IMR-90 (cell line): ENCODE results near the gene MAN1A2. TPM values are rescaled to one million over a fixed set of nuclear protein-coding genes. Genes with fewer than 3 reads are reported as not detected.

ENCODE experiments used
- ATAC-seq: fragments of 200-7000 bp; cut with Tn5 transposase; 2 replicates; pipeline ENCODE4 v1.9.1; 2020; ENCODE audit warnings: low read depth, mild to moderate bottlenecking, moderate library complexity
- BruUV-seq: library from RNA; stranded (reverse); fragments of 400-500 nt; replicated peaks from 2 replicates; lab custom pipeline; 2021; lab: Mats Ljungman, UMichigan
- CTCF ChIA-PET: fragments of 300-600 bp; formaldehyde crosslinking; extraction: SDS; loops from one replicate; lab custom pipeline; 2021; ENCODE audit warnings: antibody characterized with exemption; lab: Yijun Ruan, JAX
- POLR2A ChIA-PET: fragments of 300-600 bp; sonication (Branson Sonifier 250); formaldehyde crosslinking; loops from one replicate; lab custom pipeline; 2022; ENCODE audit warnings: antibody characterized with exemption; ENCODE audit not compliant: unreplicated experiment; lab: Charles Lee
- DNase-seq: peaks from one replicate; pipeline ENCODE4 v3.0.0; 2013
- H2AFZ ChIP-seq: replicated peaks from 2 replicates; pipeline ENCODE3; 2013; ENCODE audit warnings: low read length, mild to moderate bottlenecking; ENCODE audit not compliant: poor library complexity
- H2AK5ac ChIP-seq: 2 replicates; pipeline ENCODE4 v1.6.1; 2013; ENCODE audit warnings: low read depth, low read length, inconsistent platforms
- H2AK9ac ChIP-seq: replicated peaks from 2 replicates; pipeline ENCODE3; 2013; ENCODE audit warnings: mild to moderate bottlenecking, low read depth, low read length, moderate library complexity; ENCODE audit not compliant: poor library complexity
- H2BK120ac ChIP-seq: 2 replicates; pipeline ENCODE4 v1.6.1; 2013; ENCODE audit warnings: low read depth, low read length, inconsistent platforms
- H2BK15ac ChIP-seq: 3 replicates; pipeline ENCODE4 v1.6.1; 2013; ENCODE audit warnings: low read depth, low read length, inconsistent platforms
- H2BK20ac ChIP-seq: 2 replicates; pipeline ENCODE4 v1.6.1; 2013; ENCODE audit warnings: low read depth, mild to moderate bottlenecking, inconsistent platforms, low read length, moderate library complexity
- H2BK5ac ChIP-seq: 2 replicates; pipeline ENCODE4 v1.6.1; 2013; ENCODE audit warnings: mild to moderate bottlenecking, low read depth, low read length, inconsistent platforms; ENCODE audit not compliant: poor library complexity, severe bottlenecking
- H3K14ac ChIP-seq: replicated peaks from 2 replicates; pipeline ENCODE4 v1.6.1; 2013; ENCODE audit warnings: low read depth, low read length, inconsistent platforms
- H3K18ac ChIP-seq: 2 replicates; pipeline ENCODE4 v1.6.1; 2013; ENCODE audit warnings: low read depth, low read length, control low read depth
- H3K23ac ChIP-seq: 2 replicates; pipeline ENCODE4 v1.6.1; 2013; ENCODE audit warnings: low read depth, low read length, inconsistent platforms
- H3K27ac ChIP-seq: 2 replicates; pipeline ENCODE4 v1.5.1; 2013; ENCODE audit warnings: mild to moderate bottlenecking, control low read depth, low read length; ENCODE audit not compliant: insufficient read depth
- H3K27me3 ChIP-seq: 2 replicates; pipeline ENCODE4 v1.6.1; 2013; ENCODE audit warnings: low read length; ENCODE audit not compliant: control insufficient read depth, insufficient read depth
- H3K36me3 ChIP-seq: 2 replicates; pipeline ENCODE4 v1.6.1; 2013; ENCODE audit warnings: low read length, mixed read lengths; ENCODE audit not compliant: control insufficient read depth, insufficient read depth
- H3K4ac ChIP-seq: 2 replicates; pipeline ENCODE4 v1.6.1; 2013; ENCODE audit warnings: low read depth, low read length, inconsistent platforms
- H3K4me1 ChIP-seq: 2 replicates; pipeline ENCODE4 v1.6.1; 2013; ENCODE audit warnings: low read length, mixed read lengths; ENCODE audit not compliant: control insufficient read depth, insufficient read depth
- H3K4me2 ChIP-seq: 2 replicates; pipeline ENCODE4 v1.6.1; 2013; ENCODE audit warnings: low read depth, mild to moderate bottlenecking, control low read depth, low read length, moderate library complexity
- H3K4me3 ChIP-seq: 2 replicates; pipeline ENCODE4 v1.5.1; 2013; ENCODE audit warnings: low read depth, mild to moderate bottlenecking, control low read depth, low read length, moderate library complexity; ENCODE audit not compliant: insufficient read depth
- H3K56ac ChIP-seq: 2 replicates; pipeline ENCODE4 v1.6.1; 2013; ENCODE audit warnings: low read length, inconsistent platforms; ENCODE audit not compliant: insufficient read depth; ENCODE audit errors: extremely low read depth
- H3K79me1 ChIP-seq, 2 experiments: 2 replicates each; pipeline ENCODE4 v1.6.1; 2013; ENCODE audit warnings: low read length in 2 of 2, inconsistent platforms in 1 of 2, low read depth in 1 of 2
- H3K9ac ChIP-seq: 2 replicates; pipeline ENCODE4 v1.6.1; 2013; ENCODE audit warnings: low read depth, low read length, control low read depth
- H3K9me1 ChIP-seq: 2 replicates; pipeline ENCODE4 v1.6.1; 2013; ENCODE audit warnings: low read length, inconsistent platforms; ENCODE audit not compliant: insufficient read depth
- H3K9me3 ChIP-seq: 2 replicates; pipeline ENCODE4 v1.6.1; 2013; ENCODE audit warnings: low read length; ENCODE audit not compliant: control insufficient read depth, insufficient read depth
- H4K20me1 ChIP-seq: 2 replicates; pipeline ENCODE4 v1.6.1; 2013; ENCODE audit warnings: low read length, inconsistent platforms; ENCODE audit not compliant: insufficient read depth
- H4K5ac ChIP-seq: 2 replicates; pipeline ENCODE4 v1.6.1; 2013; ENCODE audit warnings: mild to moderate bottlenecking, low read depth, low read length, control low read depth
- H4K8ac ChIP-seq, 2 experiments: 2 replicates each; pipeline ENCODE4 v1.6.1; 2013; ENCODE audit warnings: low read depth in 2 of 2, low read length in 2 of 2, control low read depth in 1 of 2, inconsistent platforms in 1 of 2
- H4K91ac ChIP-seq: 2 replicates; pipeline ENCODE4 v1.6.1; 2013; ENCODE audit warnings: low read depth, low read length, inconsistent platforms; ENCODE audit not compliant: insufficient read depth
- MAFK ChIP-seq: IDR thresholded peaks from 2 replicates; pipeline ENCODE4 v1.6.1; 2012; ENCODE audit warnings: low read depth, low read length, improper control_type of control experiment
- MXI1 ChIP-seq: IDR thresholded peaks from 2 replicates; pipeline ENCODE4 v1.6.1; 2012; ENCODE audit warnings: low read depth, mild to moderate bottlenecking, low read length, moderate library complexity, borderline replicate concordance
- NFE2L2 ChIP-seq: fragments of 150-350 bp; IDR thresholded peaks from 2 replicates; pipeline ENCODE4 v1.6.1; 2016; ENCODE audit warnings: low read depth, mild to moderate bottlenecking, low read length
- WGBS, 2 experiments: methylation state at CpG; one replicate each; pipeline versions ENCODE4 v1.1.5 to v1.1.7; 2013; ENCODE audit warnings: missing lambda C conversion rate in 2 of 2; ENCODE audit not compliant: insufficient read length in 1 of 2; ENCODE audit errors: extremely low coverage in 2 of 2; 5-methylcytosine and 5-hydroxymethylcytosine counted together
- dilution Hi-C: fragments of 300-500 bp; cut with HindIII; formaldehyde crosslinking; loops from one replicate; pipeline ENCODE4 v1.14.3; 2018; ENCODE audit warnings: low sequenced_read_pairs; ENCODE audit not compliant: unreplicated experiment
- in situ Hi-C: fragments of 300-500 bp; cut with MboI; formaldehyde crosslinking; loops from 3 replicates; pipeline ENCODE4 v1.14.3; 2019; ENCODE audit warnings: low sequenced_read_pairs, inconsistent platforms, mixed read lengths
- intact Hi-C: fragments of 100-400 bp; cut with micrococcal nuclease; formaldehyde crosslinking; loops from 2 replicates; pipeline ENCODE4 v1.10.0; 2022
- polyA plus RNA-seq, 3 experiments: library from polyadenylated mRNA; depleted of rRNA; stranded (reverse); fragments of >200 nt; gene quantifications; 2 replicates each; pipeline ENCODE4 v1.2.3, GENCODE V29; 2012; ENCODE audit warnings: low replicate concordance in 1 of 3
- total RNA-seq: library from RNA; depleted of rRNA; stranded (reverse); fragments of >200 nt; gene quantifications from 2 replicates; pipeline ENCODE4 v1.2.3, GENCODE V29; 2012

MAN1A2 gene
- total and polyA plus RNA-seq, 2 of the 4 experiments (the other 2 are of a cell fraction) = 12.4 to 29.4 TPM

DNA sequence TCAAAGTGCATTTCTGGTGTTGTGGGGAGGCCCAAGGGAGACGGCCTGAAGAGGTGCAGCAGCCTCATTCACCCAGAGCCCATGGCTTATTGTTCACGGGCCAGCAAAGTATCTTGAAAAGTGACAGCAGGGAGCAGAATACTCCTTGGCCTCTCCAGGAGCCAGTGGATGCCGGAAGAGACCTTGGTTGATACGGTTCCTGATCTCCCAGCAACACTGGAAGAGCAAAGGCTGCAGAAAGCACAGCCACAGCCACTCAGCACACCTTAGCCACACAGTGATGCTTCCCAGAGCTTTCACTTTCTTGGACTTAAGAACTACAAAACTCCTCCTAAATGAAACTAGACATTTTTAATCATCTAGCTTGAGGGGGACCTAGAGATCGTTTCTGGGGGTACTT is 174.3 kb downstream of the MAN1A2 start:
- Histone ChIP-seq H3K36me3 (no peaks in the 10 kb centered on the region), H3K4ac (no peak overlapping the region), H2BK5ac (no peak overlapping the region), H3K4me2 (no peak overlapping the region), H3K9me3 (no peaks in the 10 kb centered on the region), H3K27me3 (no peaks in the 10 kb centered on the region), H2BK20ac (no peak overlapping the region), H3K56ac (no peak overlapping the region), H3K4me3 (no peak overlapping the region), H3K23ac (no peak overlapping the region), H2BK120ac (no peak overlapping the region), H2AFZ (peak overlapping the region; percentile 11), H3K14ac (no peak overlapping the region), H3K9ac (no peak overlapping the region), H3K9me1 (no peaks in the 10 kb centered on the region; the same call in 1 of the 2 replicates), H4K5ac (no peak overlapping the region), H2BK15ac (no peak overlapping the region), H3K79me1 (no peaks in the 10 kb centered on the region), H3K18ac (no peak overlapping the region), H3K27ac (no peak overlapping the region), H2AK5ac (no peak overlapping the region), H4K8ac (no peak overlapping the region), H4K20me1 (no peaks in the 10 kb centered on the region), H3K4me1 (peaks cover 5% of the 10 kb centered on the region; the same call in 1 of the 2 replicates), H4K91ac (no peak overlapping the region), H2AK9ac (no peak overlapping the region)
- intact Hi-C loops (no loop called here), in situ Hi-C loops (no loop called here), dilution Hi-C loops (no loop called here)
- TF ChIP-seq MXI1 (no peak), NFE2L2 (no peak), MAFK (no peak)
- ATAC-seq = no peak
- ChIA-PET POLR2A (no interaction called here), CTCF (interaction anchor here (0.7 kb wide), 1 partner anchor 212 kb away, joined by 4 read pairs; no protein-coding TSS in a partner anchor)
- BruUV-seq = no TSS peak
- no peak for DNase-seq
- no CpG with 5 or more reads among the region's 5 CpGs for WGBS, 2 experiments
